Colonic mucosa (tissue), 4 donors: Measurements from ENCODE around the gene SLC28A3. TPM values are rescaled to one million over a fixed set of nuclear protein-coding genes. Genes with fewer than 3 reads are reported as not detected.

Experiments
- DNase-seq: peaks from one replicate; pipeline ENCODE4 v3.0.0-alpha.2; 2020
- H3K27ac ChIP-seq: fragments of 200-600 bp; one replicate; pipeline ENCODE4 v1.8.0; 2021
- H3K27me3 ChIP-seq: fragments of 200-600 bp; one replicate; pipeline ENCODE4 v1.8.0; 2021
- H3K36me3 ChIP-seq: fragments of 200-600 bp; one replicate; pipeline ENCODE4 v1.8.0; 2021
- H3K4me1 ChIP-seq: fragments of 200-600 bp; one replicate; pipeline ENCODE4 v1.8.0; 2021; ENCODE audit warnings: mild to moderate bottlenecking
- H3K4me3 ChIP-seq: fragments of 200-600 bp; one replicate; pipeline ENCODE4 v1.8.0; 2021
- H3K9ac ChIP-seq, 2 donors: one replicate each; pipeline ENCODE4 v1.7.0; 2013; ENCODE audit warnings: control low read depth in 2 of 2, low read depth in 2 of 2, low read length in 2 of 2
- H3K9me3 ChIP-seq: fragments of 200-600 bp; one replicate; pipeline ENCODE4 v1.8.0; 2021
- intact Hi-C: fragments of 100-400 bp; cut with DNase I; formaldehyde crosslinking; loops from one replicate; pipeline ENCODE4 v1.14.1; 2022
- total RNA-seq, 2 donors: library from RNA; stranded (reverse); fragmentation: NEBNext Ultra II Directional in 1 of 2; extraction: Animal tissue kit (Norgen Biotek cat#: 25700) in 1 of 2; gene quantifications; one replicate each; pipeline ENCODE4 v1.2.1, GENCODE V29; 2021
- TF ChIP-seq, protein P1 (sequence below): fragments of 200-600 bp; IDR thresholded peaks from one replicate; pipeline ENCODE4 v1.8.0; 2022; ENCODE audit warnings: antibody characterized with exemption, mild to moderate bottlenecking
- donor health status: healthy.
- donor health status: DM: no; HTN: no; CAD: no.
- donor health status: DM: no; HTN: no; CAD: no.

SLC28A3 gene
- total RNA-seq, 2 donors from 2014 or later: 2.9 to 4.7 TPM

- Histone ChIP-seq H3K27me3 (no peaks in the 10 kb centered on the region), H3K4me3 (no peak overlapping the region), H3K27ac (no peak overlapping the region), H3K36me3 (no peaks in the 10 kb centered on the region), H3K4me1 (no peaks in the 10 kb centered on the region), H3K9ac (no peak overlapping the region), H3K9me3 (no peaks in the 10 kb centered on the region)
- TF ChIP-seq, protein P1, sequence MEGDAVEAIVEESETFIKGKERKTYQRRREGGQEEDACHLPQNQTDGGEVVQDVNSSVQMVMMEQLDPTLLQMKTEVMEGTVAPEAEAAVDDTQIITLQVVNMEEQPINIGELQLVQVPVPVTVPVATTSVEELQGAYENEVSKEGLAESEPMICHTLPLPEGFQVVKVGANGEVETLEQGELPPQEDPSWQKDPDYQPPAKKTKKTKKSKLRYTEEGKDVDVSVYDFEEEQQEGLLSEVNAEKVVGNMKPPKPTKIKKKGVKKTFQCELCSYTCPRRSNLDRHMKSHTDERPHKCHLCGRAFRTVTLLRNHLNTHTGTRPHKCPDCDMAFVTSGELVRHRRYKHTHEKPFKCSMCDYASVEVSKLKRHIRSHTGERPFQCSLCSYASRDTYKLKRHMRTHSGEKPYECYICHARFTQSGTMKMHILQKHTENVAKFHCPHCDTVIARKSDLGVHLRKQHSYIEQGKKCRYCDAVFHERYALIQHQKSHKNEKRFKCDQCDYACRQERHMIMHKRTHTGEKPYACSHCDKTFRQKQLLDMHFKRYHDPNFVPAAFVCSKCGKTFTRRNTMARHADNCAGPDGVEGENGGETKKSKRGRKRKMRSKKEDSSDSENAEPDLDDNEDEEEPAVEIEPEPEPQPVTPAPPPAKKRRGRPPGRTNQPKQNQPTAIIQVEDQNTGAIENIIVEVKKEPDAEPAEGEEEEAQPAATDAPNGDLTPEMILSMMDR: no peak
- DNase-seq: no peak
- intact Hi-C loops: no loop called here
Observed at GRCh38 chr9:84325347-84325973, 15.1 kb downstream of the SLC28A3 start.

DNA sequence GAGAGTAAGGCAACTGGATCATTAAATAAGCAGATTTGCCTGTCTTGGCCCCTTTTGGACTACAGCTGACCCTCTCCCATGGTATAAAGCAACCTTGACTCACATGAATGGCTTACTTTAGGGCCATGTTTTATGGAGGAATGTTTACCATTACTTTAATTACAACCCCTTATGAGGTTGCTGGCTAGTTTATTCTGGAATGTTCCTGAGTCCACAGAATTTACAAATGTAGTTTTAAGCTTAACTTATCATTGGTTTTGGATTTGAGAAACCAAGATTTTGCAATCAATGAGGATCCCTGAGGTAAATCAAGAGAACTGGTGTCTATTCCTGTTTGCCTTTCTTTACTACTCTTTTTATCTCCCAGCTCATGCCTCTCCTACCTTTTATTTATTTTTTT is 15.7 kb downstream of the SLC28A3 start:
- Histone ChIP-seq H3K4me1 (no peaks in the 10 kb centered on the region), H3K27ac (no peak overlapping the region), H3K4me3 (no peak overlapping the region), H3K9me3 (no peaks in the 10 kb centered on the region), H3K36me3 (no peaks in the 10 kb centered on the region), H3K9ac (no peak overlapping the region), H3K27me3 (no peaks in the 10 kb centered on the region)
- intact Hi-C loops: no loop called here
- TF ChIP-seq, protein P1: no peak
- DNase-seq: no peak

DNA sequence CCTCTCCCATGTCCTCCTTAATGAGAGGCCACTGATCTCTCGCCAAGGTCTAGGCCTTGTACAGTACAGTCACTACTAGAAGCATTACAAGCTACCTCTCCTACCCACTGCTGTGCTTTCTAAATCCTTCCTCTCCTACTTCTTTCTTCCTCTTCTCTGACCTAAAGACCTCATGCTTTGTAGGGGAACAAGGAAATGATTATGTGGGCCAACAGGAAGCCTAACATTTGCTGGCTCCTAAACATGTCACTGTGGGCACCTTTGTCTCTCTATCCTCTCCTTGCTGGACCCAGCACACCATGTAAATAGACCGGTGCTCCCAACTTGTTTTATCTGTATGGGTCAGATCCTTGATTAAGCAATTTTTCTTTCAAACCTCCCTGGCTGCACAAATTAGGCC is 16.7 kb downstream of the SLC28A3 start:
- no peaks in the 10 kb centered on the region for H3K9me3 ChIP-seq
- intact Hi-C loops: no loop called here
- no peak overlapping the region for H3K4me3 ChIP-seq
- no peak for DNase-seq
- no peak overlapping the region for H3K9ac ChIP-seq
- H3K36me3 ChIP-seq: no peaks in the 10 kb centered on the region
- no peak overlapping the region for H3K27ac ChIP-seq
- no peaks in the 10 kb centered on the region for H3K4me1 ChIP-seq
- no peaks in the 10 kb centered on the region for H3K27me3 ChIP-seq
- TF ChIP-seq, protein P1: no peak

- Histone ChIP-seq H3K4me1 (no peaks in the 10 kb centered on the region), H3K9me3 (no peaks in the 10 kb centered on the region), H3K27ac (no peak overlapping the region), H3K27me3 (no peaks in the 10 kb centered on the region), H3K4me3 (no peak overlapping the region), H3K36me3 (no peaks in the 10 kb centered on the region), H3K9ac (no peak overlapping the region)
- intact Hi-C loops: no loop called here
- no peak for DNase-seq
- TF ChIP-seq, protein P1: no peak
Observed at GRCh38 chr9:84322828-84323227, 17.7 kb downstream of the SLC28A3 start.

DNA sequence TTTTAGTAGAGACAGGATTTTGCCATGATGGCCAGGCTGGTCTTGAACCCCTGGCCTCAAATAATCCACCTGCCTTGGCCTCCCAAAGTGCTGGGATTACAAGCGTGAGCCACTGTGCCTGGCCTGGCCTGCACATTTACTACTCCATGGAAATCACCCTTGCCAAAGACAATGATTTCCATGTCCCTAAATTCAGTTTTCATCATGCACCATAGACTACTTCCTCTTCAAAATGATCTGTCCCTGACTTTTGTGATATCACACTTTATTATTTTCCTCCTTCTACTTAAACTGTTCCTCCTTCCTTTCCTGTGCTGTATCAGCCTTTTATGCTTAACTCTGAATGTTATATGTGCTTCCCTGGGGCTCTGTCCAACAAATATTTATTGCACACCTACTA is 20.3 kb downstream of the SLC28A3 start:
- intact Hi-C loops: no loop called here
- Histone ChIP-seq H3K9ac (no peak overlapping the region), H3K4me3 (no peak overlapping the region), H3K36me3 (no peaks in the 10 kb centered on the region), H3K27me3 (no peaks in the 10 kb centered on the region), H3K4me1 (no peaks in the 10 kb centered on the region), H3K9me3 (no peaks in the 10 kb centered on the region), H3K27ac (no peak overlapping the region)
- TF ChIP-seq, protein P1: no peak
- no peak for DNase-seq
